Measurements from ENCODE around the gene OPN1LW.
"Not testable (repeated sequence)": the region's sequence is repeated elsewhere in the genome, so short reads cannot be mapped to it uniquely, and the experiment has no call there.

The OPN1LW gene

DNA sequence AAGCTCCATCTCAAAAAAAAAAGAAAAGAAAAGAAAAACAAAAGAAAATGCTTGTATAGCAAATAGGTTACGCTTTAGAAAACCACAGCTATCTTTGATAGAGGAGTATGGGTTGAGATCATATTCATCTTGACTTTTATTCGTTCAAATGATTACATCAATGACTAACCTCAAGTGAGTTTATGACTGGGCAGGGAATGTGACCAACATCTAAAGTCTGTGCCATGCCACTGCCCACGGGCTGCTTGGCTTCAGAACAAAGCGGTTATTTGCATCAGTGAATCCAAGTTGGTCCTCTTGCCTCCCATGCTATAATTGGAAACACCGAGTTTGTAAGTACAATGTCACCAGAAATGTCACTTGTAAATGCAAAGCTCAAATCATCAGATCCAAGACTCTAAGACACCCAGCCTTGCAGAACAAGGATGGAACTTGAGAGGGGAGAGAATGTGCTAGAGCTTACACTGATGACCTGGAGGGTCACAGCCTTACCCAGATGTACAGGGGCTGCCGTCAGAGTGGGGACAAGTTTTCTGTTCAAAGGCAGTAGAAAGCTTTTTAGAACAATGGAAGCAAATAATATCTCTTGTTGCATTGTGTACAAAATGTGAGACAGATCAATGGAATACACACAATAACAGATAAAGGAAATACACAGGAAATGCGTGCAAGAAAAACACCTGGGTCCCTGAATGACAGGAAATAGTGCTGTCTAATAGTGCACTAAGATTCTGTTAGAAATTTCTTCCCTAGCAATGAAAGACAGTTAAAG, 8.4 kb upstream of the OPN1LW start:
- no peak for DNase-seq

DNA sequence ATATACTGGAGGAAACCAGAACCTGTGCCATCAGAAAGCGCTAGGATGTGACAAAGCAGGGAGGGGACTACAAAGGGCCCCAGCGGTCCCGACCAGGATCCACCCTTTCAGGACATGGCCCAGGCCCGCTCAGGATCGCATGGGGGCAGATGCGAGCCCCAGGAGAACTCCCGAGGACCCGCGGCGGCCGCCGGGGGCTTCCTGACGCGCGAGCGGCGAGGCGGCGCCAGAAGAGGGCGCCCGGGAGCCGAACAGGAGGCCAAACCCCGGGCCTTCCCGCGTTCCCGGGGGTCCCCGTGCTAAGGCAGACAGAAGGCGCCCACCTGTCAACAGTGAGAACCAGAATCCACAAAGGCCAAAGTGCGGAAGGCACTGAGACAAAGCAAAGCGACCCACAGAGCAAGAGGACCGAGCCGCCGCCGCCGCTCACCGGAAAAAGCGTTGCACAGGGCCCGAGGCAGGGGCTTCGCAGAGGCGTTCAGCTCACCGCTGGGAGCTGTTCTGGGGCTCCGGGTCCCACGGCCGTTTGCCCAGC, 7.3 kb upstream of the OPN1LW start:
- peak; percentile 49 for DNase-seq

DNA sequence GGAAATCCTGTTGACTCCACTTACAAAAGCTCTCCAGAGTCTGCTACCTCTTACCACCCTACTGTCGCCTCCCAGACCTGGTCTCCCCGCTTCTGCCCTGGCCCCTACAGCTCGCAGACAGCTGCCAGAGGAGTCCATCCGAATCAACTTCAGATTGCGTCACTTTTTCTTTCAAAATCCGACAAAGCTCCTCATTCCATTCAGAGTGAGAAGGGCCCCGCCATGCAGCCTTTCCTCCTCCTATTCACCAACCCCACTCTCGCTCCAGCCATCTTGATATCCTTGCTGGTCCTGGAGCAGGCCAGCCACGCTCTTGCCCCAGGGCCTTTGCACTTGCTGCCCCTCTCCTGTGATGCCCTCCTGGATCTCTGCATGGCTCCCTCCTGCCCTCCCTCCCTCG, 5.2 kb upstream of the OPN1LW start:
- no peak for DNase-seq

DNA sequence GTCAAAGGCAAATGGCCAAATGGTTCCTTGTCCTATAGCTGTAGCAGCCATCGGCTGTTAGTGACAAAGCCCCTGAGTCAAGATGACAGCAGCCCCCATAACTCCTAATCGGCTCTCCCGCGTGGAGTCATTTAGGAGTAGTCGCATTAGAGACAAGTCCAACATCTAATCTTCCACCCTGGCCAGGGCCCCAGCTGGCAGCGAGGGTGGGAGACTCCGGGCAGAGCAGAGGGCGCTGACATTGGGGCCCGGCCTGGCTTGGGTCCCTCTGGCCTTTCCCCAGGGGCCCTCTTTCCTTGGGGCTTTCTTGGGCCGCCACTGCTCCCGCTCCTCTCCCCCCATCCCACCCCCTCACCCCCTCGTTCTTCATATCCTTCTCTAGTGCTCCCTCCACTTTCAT, 3.8 kb upstream of the OPN1LW start:
- no peak for DNase-seq

DNA sequence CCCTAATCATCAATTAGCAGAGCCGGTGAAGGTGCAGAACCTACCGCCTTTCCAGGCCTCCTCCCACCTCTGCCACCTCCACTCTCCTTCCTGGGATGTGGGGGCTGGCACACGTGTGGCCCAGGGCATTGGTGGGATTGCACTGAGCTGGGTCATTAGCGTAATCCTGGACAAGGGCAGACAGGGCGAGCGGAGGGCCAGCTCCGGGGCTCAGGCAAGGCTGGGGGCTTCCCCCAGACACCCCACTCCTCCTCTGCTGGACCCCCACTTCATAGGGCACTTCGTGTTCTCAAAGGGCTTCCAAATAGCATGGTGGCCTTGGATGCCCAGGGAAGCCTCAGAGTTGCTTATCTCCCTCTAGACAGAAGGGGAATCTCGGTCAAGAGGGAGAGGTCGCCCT, 3.3 kb upstream of the OPN1LW start:
- DNase-seq = no peak

DNA sequence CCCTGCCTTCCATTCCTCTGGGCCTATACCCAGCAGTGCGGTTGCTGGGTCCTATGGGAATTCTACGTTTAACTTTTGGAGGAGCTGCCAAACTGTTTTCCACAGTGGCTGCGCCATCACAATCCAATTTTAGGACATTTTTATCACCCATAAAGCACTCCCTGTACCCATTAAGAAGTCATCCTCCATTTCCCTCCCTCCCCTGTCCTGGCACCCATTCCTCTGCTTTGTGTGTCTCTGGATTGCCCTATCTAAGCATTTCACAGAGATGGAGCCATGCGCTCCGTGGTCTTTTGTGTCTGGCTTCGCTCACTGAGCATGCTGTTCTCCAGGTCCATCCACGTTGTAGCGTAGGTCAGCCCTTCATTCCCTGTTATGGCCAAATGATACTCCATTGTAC, 1.7 kb upstream of the OPN1LW start:
- no peak for DNase-seq

DNA sequence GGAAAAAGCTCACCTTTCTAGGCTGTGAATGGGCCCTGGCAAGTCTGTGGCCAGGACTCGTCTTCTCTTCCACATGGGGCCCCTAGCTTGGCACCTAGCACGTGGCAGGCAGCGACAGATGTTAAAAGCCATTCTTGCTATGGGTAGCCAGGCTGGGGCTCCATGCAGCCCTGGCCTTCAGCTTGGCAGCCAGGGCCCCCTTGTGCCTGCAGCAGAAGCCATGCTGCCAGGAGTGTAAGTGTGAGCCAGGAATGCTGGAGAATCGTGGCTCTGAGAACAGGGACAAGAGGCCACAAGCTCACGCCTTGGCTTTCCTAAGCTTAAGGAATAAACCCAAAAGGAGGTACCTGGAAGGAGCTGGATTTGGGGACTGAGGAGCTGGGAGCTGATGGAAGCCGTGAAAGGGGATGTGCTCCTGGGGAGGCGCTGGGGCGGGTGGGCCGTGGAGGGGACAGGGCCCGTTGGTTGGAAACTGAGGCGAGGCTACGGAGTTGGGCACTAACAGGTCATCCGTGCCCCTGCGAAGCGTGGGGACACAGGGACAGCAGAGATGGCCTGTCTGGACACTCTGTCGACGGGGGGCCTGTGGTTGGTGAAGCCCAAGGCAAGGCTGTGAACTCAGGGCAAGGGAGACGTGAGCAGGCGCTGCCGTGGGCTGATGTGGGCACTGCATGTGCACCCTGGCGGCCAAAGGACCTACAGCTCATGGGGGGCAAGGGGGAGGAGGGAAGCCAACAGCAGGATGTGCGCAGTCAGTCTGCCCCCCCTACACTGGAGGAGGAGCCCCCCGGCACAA, 895 bp upstream of the OPN1LW start:
- DNase-seq = no peak

DNA sequence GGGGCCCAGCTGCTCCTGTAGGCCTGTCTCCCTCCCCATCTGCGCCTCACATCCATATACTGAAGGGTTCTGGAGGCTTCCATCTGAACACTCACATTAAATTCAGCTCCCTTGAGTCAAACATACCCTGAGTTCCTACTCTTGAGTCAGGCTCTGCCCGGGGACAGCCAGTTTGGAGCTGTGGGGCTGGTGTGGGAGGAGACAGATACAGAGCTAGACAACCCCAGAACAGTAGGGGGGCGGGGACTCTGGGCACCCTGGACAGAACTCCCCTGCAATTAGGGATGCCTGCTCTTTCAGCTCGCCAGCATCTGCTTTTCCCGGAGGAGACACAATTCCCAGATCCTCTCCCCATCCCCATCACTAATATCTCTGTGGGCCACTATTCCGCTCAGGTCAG, 7.0 kb downstream of the OPN1LW start:
- not testable (repeated sequence) for DNase-seq

DNA sequence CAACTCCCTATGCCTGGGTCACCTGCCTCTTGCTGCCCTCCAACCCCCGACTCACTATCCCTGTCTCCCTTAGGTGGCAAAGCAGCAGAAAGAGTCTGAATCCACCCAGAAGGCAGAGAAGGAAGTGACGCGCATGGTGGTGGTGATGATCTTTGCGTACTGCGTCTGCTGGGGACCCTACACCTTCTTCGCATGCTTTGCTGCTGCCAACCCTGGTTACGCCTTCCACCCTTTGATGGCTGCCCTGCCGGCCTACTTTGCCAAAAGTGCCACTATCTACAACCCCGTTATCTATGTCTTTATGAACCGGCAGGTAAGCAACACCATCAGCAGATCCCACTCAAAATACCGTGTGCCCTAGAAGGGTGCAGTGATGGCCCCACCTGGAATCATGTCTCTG, 12.2 kb downstream of the OPN1LW start:
- not testable (repeated sequence) for DNase-seq

DNA sequence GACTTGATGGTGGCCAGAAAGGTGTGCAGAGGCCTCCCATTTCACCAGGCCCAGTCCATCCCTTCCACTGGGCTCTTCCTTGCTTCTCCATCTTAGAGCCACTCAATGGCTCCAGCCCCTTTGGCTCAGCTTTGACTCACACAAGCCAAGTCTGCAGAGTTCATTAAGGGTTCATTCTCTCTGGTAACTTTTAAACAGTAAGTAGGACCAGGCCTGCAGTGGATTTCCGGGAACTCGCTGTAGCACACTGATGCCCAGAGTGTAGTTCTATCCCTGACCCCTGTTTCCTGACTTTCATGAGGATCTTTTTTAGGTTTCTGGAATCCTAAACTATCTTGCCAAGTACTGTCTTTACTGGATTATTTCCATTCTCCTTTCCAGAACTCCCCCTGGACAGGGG, 13.2 kb downstream of the OPN1LW start:
- not testable (repeated sequence) for DNase-seq

DNA sequence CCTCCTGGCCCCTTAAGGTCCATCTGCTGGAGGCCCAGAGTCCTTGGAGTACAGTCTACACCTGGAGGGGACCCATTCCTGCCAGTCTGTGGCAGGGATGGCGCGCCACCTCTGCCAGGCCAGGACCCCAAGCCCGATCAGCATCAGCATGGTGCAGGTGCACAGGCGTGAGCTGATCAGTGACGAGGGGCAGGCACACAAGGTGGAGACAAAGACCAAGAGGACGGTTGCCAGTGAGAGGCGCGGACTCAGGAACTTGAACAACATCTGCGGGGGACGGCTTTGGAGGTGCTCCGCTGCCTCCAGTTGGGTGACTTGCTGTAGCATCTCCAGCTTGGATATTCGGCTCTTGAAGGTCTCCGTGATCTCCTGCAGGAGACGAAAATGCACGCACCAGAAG, 15.3 kb downstream of the OPN1LW start:
- DNase-seq = not testable (repeated sequence)

DNA sequence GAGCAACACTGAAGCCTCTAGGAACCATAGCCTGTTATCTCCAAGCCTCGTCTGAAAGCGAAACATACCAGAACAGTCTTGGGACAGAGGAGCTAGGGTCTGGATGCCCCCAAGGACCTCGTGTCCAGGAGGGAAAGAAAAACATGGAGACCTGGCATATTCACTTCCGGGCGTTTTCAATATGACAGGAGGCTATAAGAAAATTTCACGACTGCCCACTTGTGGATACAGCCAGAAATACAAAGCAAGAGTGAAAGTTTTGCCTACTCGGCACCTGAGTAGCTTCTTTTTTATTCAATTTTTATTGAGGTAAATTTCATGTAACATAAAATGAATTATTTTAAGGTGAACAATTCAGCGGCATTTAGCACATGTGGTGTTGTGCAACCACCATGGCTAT, 20.9 kb downstream of the OPN1LW start:
- not testable (repeated sequence) for DNase-seq

DNA sequence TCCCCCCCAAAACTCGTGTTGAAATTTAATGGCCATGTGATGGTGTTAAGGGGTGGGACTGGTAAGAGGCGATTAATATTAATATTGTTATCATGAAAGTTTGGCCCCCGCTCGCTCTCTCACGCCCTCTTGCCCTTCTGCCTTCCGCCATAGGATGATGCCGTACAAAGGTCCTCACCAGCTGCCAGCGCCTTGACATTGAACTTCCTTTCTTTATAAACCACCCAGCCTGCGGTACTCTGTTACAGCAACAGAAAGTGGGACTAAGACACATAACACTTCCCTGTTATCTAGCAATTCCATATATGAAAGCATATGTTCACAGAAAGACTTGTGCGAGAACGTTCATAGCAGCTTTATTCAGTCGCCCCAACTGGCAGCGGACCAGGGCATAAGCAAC, 24.3 kb downstream of the OPN1LW start:
- not testable (repeated sequence) for DNase-seq

DNA sequence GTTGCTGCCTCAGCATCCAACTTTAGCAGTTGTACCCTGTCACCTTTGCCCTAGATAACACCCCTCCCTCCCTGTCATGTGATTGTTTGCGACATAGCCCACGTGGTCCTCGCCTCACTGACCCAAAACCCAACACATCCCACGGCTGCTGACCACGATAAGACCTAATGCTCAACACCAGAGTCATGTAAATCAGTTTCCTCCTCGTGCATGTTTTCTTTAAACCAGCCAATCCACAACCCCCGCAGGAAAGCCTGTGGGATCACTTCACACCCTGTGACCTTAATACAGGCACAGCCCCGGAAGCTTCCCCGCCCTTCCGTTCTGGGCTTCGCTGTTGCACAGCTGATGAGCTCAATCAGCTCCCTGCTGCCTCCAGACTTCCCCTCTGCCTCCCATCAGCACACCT, 28.5 kb downstream of the OPN1LW start:
- not testable (repeated sequence) for DNase-seq

DNA sequence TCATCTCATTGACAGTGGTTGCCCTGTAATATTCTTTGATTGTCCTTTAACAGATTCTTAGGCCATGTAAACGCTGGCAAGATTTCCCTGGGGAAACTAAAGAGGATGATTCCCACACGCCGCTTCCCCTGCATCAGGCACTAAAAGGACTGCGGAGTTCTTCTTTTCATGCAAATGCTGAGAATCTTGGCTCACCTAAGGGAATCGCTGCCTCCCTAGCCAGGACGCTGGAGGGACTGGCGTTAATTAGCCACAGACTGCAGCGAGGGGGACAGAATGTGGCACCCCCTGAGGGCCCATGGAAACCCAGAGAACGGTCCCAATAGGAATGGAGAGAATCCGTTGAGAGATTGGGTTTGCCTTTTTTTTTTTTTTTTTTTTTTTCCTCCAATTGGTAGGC, 30.3 kb downstream of the OPN1LW start:
- DNase-seq = not testable (repeated sequence)

DNA sequence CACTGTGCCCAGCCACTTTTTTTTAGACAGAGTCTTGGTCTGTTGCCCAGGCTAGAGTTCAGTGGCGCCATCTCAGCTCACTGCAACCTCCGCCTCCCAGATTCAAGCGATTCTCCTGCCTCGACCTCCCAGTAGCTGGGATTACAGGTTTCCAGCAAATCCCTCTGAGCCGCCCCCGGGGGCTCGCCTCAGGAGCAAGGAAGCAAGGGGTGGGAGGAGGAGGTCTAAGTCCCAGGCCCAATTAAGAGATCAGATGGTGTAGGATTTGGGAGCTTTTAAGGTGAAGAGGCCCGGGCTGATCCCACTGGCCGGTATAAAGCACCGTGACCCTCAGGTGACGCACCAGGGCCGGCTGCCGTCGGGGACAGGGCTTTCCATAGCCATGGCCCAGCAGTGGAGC, 38.3 kb downstream of the OPN1LW start, which contains the start of gene OPN1MW:
Gene OPN1MW (plus strand): TSS at position 301 of the 400 bp plus-strand sequence. CDS start 82 bp downstream, at position 383.
- not testable (repeated sequence) for DNase-seq

DNA sequence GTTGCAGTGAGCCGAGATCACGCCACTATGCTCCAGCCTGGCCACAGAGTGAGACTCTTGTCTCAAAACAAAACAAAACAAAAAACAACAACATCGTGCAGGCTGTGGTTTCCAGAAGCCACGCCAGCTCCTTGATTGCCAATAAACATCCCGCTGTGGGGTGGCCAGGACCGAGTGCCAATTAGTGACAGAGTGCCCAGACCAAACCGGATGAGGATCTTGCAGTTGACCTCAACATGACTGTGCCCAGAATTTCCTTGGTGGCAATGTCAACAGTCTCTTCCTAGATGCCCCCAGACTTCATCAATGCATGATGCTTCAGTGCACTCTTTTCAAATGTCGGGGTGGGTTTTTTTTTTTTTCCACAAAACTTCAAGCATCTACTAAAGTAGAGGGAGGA, 39.8 kb downstream of the OPN1LW start:
- DNase-seq = not testable (repeated sequence)

DNA sequence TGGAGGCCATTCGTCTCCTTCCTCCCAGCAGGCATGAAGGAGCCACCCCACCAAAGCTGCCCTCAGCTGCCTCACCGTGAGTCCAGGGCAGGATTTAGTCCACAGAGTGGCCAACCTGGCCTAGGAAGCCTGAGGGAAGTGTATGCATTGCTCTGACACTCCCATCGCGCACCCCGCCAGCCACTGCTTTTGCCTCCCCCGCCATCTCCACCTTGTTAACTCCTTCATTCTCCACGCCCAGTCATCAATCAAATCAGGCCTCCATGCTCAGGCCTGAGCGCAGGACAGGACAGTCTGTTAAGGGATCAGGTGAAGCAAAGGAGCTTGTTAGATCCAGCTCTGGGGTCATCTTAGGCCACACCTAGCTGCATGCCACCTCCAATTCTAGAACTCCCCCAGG, 48.8 kb downstream of the OPN1LW start:
- DNase-seq = not testable (repeated sequence)

DNA sequence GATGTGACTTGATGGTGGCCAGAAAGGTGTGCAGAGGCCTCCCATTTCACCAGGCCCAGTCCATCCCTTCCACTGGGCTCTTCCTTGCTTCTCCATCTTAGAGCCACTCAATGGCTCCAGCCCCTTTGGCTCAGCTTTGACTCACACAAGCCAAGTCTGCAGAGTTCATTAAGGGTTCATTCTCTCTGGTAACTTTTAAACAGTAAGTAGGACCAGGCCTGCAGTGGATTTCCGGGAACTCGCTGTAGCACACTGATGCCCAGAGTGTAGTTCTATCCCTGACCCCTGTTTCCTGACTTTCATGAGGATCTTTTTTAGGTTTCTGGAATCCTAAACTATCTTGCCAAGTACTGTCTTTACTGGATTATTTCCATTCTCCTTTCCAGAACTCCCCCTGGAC, 50.3 kb downstream of the OPN1LW start:
- DNase-seq = not testable (repeated sequence)

DNA sequence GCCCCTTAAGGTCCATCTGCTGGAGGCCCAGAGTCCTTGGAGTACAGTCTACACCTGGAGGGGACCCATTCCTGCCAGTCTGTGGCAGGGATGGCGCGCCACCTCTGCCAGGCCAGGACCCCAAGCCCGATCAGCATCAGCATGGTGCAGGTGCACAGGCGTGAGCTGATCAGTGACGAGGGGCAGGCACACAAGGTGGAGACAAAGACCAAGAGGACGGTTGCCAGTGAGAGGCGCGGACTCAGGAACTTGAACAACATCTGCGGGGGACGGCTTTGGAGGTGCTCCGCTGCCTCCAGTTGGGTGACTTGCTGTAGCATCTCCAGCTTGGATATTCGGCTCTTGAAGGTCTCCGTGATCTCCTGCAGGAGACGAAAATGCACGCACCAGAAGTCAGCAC, 52.4 kb downstream of the OPN1LW start:
- DNase-seq = not testable (repeated sequence)

Data from fibroblast of skin of abdomen (primary cell).